GM10266 (cell line): ENCODE measurements around the gene ADCY2.

Experiments
- DNase-seq: peaks from one replicate; pipeline ENCODE4 v3.0.0; 2012; ENCODE audit errors: extremely low spot score
- TF ChIP-seq, protein P1 (sequence below): IDR thresholded peaks from 2 replicates; pipeline ENCODE4 v1.5.1; 2012; ENCODE audit warnings: mild to moderate bottlenecking, low read depth; ENCODE audit not compliant: control insufficient read depth, insufficient read depth; ENCODE audit errors: missing control alignments

Gene ADCY2

DNA sequence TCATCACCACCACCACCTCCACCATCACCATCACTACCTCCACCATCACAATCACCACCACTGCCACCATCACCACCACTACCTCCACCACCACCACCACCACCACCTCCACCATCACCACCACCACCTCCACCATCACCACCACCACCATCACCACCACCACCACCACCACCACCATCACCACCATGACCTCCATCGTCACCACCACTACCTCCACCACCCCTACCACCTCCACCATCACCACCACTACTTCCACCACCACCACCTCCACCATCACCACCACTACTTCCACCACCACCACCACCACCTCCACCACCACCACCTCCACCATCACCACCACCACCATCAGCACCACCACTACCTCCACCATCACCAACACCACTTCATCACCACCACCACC is 23.5 kb upstream of the ADCY2 start:
- TF ChIP-seq, protein P1, sequence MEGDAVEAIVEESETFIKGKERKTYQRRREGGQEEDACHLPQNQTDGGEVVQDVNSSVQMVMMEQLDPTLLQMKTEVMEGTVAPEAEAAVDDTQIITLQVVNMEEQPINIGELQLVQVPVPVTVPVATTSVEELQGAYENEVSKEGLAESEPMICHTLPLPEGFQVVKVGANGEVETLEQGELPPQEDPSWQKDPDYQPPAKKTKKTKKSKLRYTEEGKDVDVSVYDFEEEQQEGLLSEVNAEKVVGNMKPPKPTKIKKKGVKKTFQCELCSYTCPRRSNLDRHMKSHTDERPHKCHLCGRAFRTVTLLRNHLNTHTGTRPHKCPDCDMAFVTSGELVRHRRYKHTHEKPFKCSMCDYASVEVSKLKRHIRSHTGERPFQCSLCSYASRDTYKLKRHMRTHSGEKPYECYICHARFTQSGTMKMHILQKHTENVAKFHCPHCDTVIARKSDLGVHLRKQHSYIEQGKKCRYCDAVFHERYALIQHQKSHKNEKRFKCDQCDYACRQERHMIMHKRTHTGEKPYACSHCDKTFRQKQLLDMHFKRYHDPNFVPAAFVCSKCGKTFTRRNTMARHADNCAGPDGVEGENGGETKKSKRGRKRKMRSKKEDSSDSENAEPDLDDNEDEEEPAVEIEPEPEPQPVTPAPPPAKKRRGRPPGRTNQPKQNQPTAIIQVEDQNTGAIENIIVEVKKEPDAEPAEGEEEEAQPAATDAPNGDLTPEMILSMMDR, result no peak
- DNase-seq, result no peak

DNA sequence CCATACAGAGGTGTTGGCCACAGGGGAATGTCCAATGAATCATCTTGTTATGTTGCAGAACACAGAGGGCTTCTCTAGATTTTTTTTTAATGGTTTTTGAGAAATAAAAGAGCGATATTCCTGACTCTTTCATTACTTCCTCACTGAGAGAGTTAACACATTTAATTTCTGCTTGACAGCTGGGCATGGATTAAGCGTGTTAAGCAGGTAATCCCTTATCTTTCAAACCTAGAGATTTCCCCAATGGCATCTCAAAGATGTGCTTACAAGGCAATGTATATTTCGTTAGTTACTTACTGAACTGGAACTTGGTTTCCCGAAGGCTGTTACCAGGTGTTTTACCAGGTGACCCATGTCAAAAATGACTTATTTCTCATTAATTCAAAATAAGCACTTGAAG is 21.8 kb upstream of the ADCY2 start:
- DNase-seq, result no peak
- TF ChIP-seq, protein P1, result no peak

DNA sequence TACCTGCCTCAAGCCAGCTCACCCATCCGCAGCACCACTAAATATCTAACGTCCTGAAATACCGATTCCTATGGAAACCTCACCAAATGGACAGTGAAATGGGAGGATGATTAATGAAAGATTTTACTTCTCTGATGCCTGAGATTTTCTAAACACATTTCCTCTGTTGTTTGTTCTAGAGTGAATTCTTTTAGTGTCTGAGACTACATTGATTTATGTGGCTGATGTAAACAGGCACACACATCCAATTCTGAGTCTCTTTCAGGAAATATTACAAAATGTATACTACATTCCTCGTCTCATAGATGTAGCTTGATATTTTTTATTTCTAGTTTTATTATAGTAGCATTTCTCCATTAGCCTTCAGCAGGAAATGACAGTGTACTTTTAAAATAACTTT is 20.5 kb upstream of the ADCY2 start:
- TF ChIP-seq, protein P1, result no peak
- DNase-seq, result no peak

DNA sequence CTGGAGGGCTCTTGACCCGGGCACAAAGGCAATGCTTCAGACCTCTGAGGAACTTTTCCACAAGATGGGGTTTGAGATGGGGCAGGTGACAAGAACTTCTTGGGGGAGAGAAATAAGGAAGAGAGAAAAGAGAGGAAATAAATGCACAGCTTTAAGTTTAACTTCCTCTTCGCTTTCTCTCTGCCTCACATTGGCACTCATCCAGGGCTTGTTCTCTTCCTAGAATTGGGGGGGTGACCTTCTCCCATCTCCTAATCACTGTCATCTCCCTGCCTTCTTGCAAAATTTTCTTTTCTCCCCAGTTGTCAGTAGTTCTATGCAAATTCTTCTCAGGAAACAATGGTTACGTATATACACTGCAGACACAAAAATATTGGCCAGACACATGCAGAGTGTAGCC is 19.1 kb upstream of the ADCY2 start:
- no peak for DNase-seq

DNA sequence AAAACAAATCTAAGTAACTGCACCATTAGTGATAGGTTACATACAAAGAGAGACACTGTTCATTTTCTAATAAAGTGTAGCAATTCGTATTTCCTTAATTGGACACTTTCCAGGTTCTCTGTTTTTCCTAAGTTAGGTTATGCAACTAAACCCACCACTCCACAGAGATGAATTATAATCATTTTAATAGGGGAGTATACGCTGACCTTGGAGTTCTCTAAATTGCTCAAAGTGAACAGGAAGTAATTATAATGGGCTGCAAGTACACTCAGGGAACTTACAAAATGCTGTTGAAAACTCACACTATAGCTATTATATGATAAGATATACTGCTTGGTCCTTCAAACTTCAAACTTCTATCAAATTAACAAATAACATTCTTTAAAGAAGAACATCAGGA is 18.2 kb upstream of the ADCY2 start:
- no peak for DNase-seq

More for the DNA sequence above, 19.1 kb upstream of the ADCY2 start:
- TF ChIP-seq, protein P1, result no peak

DNA sequence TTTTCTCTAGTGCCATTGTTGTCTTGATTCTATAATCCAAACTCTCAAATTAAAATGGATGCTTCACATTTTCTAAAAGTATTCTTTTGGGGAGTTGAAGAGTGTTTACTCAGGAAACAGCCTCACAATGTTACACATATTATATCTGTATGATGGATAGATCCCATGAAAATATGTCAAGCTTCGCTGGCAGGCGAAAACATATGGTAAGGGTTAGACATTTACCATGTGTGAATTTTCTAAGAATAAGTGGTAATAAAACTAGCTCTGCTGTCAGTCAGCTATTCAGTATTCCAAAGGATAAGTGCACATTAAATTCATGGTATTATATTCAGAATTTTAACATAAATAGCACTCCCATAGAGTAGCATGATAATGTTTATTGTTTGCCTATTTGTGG is 13.3 kb upstream of the ADCY2 start:
- TF ChIP-seq, protein P1, result no peak
- no peak for DNase-seq

More for the DNA sequence above, 18.2 kb upstream of the ADCY2 start:
- TF ChIP-seq, protein P1, result no peak

DNA sequence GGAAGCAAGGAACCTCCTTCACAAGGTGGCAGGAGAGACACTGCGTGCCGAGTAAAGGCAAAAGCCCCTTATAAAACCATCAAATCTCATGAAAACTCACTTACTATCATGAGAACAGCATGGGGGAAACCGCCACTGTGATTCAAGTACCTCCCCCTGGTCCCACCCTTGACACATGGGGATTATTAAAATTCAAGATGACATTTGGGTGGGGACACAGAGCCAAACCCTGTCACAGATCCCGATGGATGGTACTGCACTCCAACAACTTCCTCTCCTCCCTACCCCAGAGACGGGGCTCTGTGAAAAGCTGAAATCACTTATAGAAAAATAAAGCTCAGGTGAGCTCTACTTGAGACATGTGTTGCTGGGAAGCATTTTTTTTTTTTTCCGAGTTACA is 10.3 kb upstream of the ADCY2 start:
- TF ChIP-seq, protein P1, result no peak

More for the DNA sequence above, 10.3 kb upstream of the ADCY2 start:
- DNase-seq, result no peak
